HepG2 (cell line): ENCODE results near the gene TMEM214. TPM values are rescaled to one million over a fixed set of nuclear protein-coding genes. Genes with fewer than 3 reads are reported as not detected.
A peak's percentile ranks its signal among the peaks of the same experiment; 100 is the strongest.

Experiments
- ATF6 ChIP-seq: sonication (generic); formaldehyde crosslinking; conservative IDR thresholded peaks from 2 replicates; pipeline ENCODE4 v1.4.0; 2020; ENCODE audit warnings: missing genetic modification reagents
- ETV5 ChIP-seq: IDR thresholded peaks from 2 replicates; pipeline ENCODE4 v1.6.1; 2018; ENCODE audit warnings: missing biosample characterization, missing genetic modification reagents, inconsistent platforms, borderline replicate concordance
- GABPB1 ChIP-seq: IDR thresholded peaks from 2 replicates; pipeline ENCODE4 v1.6.1; 2016; ENCODE audit warnings: mild to moderate bottlenecking, missing genetic modification reagents, moderate library complexity, missing compliant biosample characterization
- GLMP ChIP-seq: sonication (generic); formaldehyde crosslinking; IDR thresholded peaks from 2 replicates; pipeline ENCODE4 v1.9.0; 2021; ENCODE audit warnings: missing genetic modification reagents, mild to moderate bottlenecking, borderline replicate concordance
- HES4 ChIP-seq: sonication (generic); formaldehyde crosslinking; IDR thresholded peaks from 2 replicates; pipeline ENCODE4 v1.9.0; 2021; ENCODE audit warnings: mild to moderate bottlenecking, missing genetic modification reagents, borderline replicate concordance
- IKZF4 ChIP-seq: sonication (generic); formaldehyde crosslinking; IDR thresholded peaks from 2 replicates; pipeline ENCODE4 v1.5.1; 2020; ENCODE audit warnings: borderline replicate concordance, mild to moderate bottlenecking, low read depth, missing genetic modification reagents; ENCODE audit errors: not compliant biosample characterization
- KDM2A ChIP-seq: sonication (generic); formaldehyde crosslinking; IDR thresholded peaks from 2 replicates; pipeline ENCODE4 v1.4.0; 2020; ENCODE audit warnings: low read depth, missing genetic modification reagents, borderline replicate concordance
- MAX ChIP-seq: IDR thresholded peaks from 2 replicates; pipeline ENCODE4 v1.6.1; 2012; ENCODE audit warnings: inconsistent platforms
- NONO ChIP-seq, 2 experiments: fragments of 450-650 bp in 1 of 2; sonication (generic) in 1 of 2; formaldehyde crosslinking in 1 of 2; IDR thresholded peaks in 1 of 2; conservative IDR thresholded peaks in 1 of 2; 2 replicates each; pipeline versions ENCODE4 v1.6.1 to v1.8.0; 2017 to 2022; ENCODE audit warnings: mild to moderate bottlenecking in 1 of 2, missing genetic modification reagents in 1 of 2, moderate library complexity in 1 of 2
- SAP130 ChIP-seq: IDR thresholded peaks from 2 replicates; pipeline ENCODE4 v1.6.1; 2016; ENCODE audit warnings: low read depth
- SMAD9 ChIP-seq: sonication (generic); formaldehyde crosslinking; IDR thresholded peaks from 2 replicates; pipeline ENCODE4 v1.5.1; 2020; ENCODE audit warnings: mild to moderate bottlenecking, missing genetic modification reagents
- TBX2 ChIP-seq: sonication (generic); formaldehyde crosslinking; IDR thresholded peaks from 2 replicates; pipeline ENCODE4 v1.5.0; 2020; ENCODE audit warnings: missing genetic modification reagents, mild to moderate bottlenecking, borderline replicate concordance
- ZBTB33 ChIP-seq: sonication (generic); formaldehyde crosslinking; IDR thresholded peaks from 2 replicates; pipeline ENCODE4 v1.4.0; 2020; ENCODE audit warnings: missing genetic modification reagents
- ZBTB7A ChIP-seq: sonication (generic); formaldehyde crosslinking; IDR thresholded peaks from 2 replicates; pipeline ENCODE4 v1.8.0; 2022; ENCODE audit warnings: mild to moderate bottlenecking, missing genetic modification reagents
- ZFX ChIP-seq: sonication (generic); formaldehyde crosslinking; IDR thresholded peaks from 2 replicates; pipeline ENCODE4 v1.4.0; 2020; ENCODE audit warnings: mild to moderate bottlenecking, low read depth, missing genetic modification reagents, moderate library complexity
- ZNF274 ChIP-seq: sonication (generic); formaldehyde crosslinking; IDR thresholded peaks from 2 replicates; pipeline ENCODE4 v1.5.1; 2020; ENCODE audit warnings: mild to moderate bottlenecking, missing genetic modification reagents
- ZNF281 ChIP-seq: sonication (generic); formaldehyde crosslinking; IDR thresholded peaks from 2 replicates; pipeline ENCODE4 v1.4.0; 2020; ENCODE audit warnings: missing genetic modification reagents, borderline replicate concordance
- ZNF33B ChIP-seq: sonication (generic); formaldehyde crosslinking; IDR thresholded peaks from 2 replicates; pipeline ENCODE4 v1.5.1; 2020; ENCODE audit warnings: mild to moderate bottlenecking, missing genetic modification reagents
- polyA plus RNA-seq, 8 experiments: library from polyadenylated mRNA; depleted of rRNA in 3 of 8; stranded (reverse) in 7 of 8; unstranded in 1 of 8; fragments of >200 nt; fragmentation: Illumina TruSeq in 4 of 8; extraction: Trizol in 4 of 8; gene quantifications; 2 replicates each; pipeline versions ENCODE4 v1.2.1 to v1.2.3, GENCODE V29; 2011 to 2016; ENCODE audit warnings: low read depth in 4 of 8, missing spikeins in 1 of 8, mixed read lengths in 1 of 8; ENCODE audit not compliant: insufficient read depth in 1 of 8
- total RNA-seq, 5 experiments: library from RNA; depleted of rRNA; stranded (reverse); fragments of >200 nt; fragmentation: Illumina TruSeq; extraction: Trizol; gene quantifications; 2 replicates each; pipeline ENCODE4 v1.2.3, GENCODE V29; 2016; ENCODE audit warnings: low read depth in 1 of 5

Gene TMEM214
- total and polyA plus RNA-seq, 2 of the 13 experiments (the other 11 are each of a cell fraction or from before 2014, with no cell fraction given): 58.3 to 132 TPM

- TF ChIP-seq GLMP (CRISPR knock-in tag) (no peak), KDM2A (0 out of 2 replicates have a peak, but pooled peaks have one; percentile 28), ZBTB7A (CRISPR knock-in tag) (0 out of 2 replicates have a peak, but pooled peaks have one; percentile 23), MAX (peak; percentile 59), ZBTB33 (CRISPR knock-in tag) (peak; percentile 87), ZNF274 (CRISPR knock-in tag) (peak; percentile 72), NONO (IDR thresholded peaks at IDR 0.05) (no peak), NONO (CRISPR knock-in tag; conservative IDR thresholded peaks at IDR 0.05) (peak; percentile 35; the same call in 1 of the 2 replicates), SMAD9 (CRISPR knock-in tag) (0 out of 2 replicates have a peak, but pooled peaks have one; percentile 61), ETV5 (CRISPR knock-in tag) (0 out of 2 replicates have a peak, but pooled peaks have one; percentile 13), HES4 (peak; percentile 58; the same call in 1 of the 2 replicates), IKZF4 (peak; percentile 74), GABPB1 (0 out of 2 replicates have a peak, but pooled peaks have one; percentile 13), ATF6 (CRISPR knock-in tag) (no peak), ZNF33B (CRISPR knock-in tag) (0 out of 2 replicates have a peak, but pooled peaks have one; percentile 33), SAP130 (CRISPR knock-in tag) (peak; percentile 20; the same call in 1 of the 2 replicates), TBX2 (CRISPR knock-in tag) (0 out of 2 replicates have a peak, but pooled peaks have one; percentile 17), ZFX (peak; percentile 67), ZNF281 (CRISPR knock-in tag) (peak; percentile 19; the same call in 1 of the 2 replicates)
These were observed 45.8 kb downstream of the TMEM214 start, which contains the start of gene EMILIN1 (continued) for GRCh38 chr2:27078267-27079194.
